GM19043 (cell line): ENCODE results near the gene MX1.

ENCODE experiments used
- ATAC-seq: cut with Tn5 transposase; IDR thresholded peaks from one replicate; pipeline ENCODE4 v1.9.1; 2021; ENCODE audit warnings: low read depth; ENCODE audit not compliant: unreplicated experiment

Gene MX1

DNA sequence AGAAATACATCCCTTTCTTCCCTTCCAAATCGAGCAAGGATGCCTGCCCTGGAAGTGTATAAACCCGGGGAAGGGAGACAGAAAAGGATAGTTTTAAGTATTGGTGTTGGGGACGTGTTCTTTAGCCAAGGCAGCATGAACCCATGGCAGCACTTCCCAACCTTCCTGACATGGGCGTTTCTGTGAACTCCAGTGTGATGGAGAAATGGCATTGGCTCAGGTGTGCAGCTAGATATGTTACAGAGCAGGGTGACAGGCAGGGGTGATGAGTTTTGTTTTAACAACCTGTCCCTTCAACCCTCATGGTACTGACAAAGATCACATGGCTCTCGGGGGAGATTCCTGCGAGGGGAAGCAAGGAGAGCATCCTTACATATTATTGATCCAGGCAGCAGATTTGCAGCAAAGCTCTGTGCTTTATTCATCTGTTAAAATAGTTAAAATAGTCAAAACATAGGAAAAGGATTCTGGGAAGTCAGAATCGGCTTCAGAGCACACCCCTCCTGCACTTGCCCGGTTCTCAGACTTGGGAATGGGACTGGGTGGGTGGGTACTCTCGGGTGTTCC is 4.0 kb downstream of the MX1 start:
- no peak for ATAC-seq

DNA sequence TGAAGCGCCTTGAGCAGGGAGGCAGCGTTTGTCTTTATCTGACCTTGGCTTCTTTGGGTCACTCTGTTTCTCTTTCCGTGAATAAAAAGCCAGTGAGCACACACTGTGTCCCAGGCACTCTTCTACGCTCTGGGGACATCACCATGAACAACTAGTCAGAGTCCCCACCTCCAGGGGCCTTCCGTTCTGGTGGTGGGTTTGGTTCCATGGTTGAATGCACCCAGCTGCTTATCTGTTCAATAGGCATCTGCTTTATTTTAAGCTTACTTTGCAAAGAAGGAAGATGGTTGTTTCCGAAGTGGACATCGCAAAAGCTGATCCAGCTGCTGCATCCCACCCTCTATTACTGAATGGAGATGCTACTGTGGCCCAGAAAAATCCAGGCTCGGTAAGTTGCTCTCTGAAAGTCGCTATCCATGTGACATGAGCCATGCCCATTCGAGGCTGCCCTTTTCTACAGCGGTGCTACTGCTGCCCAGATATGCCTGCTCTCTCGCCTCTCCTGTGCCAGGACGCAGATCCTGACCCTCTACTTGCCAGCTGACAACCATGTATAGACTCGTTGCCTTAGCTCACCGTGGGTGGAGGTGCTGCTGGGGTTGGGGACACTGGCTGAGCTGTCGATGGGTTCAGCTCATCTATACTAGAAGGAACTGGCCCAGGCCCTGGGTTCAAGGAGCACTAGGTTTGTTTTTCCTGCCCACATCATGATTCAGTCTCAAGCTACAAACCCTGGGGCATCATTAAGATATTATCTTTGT is 5.9 kb downstream of the MX1 start:
- peak; percentile 80 for ATAC-seq

DNA sequence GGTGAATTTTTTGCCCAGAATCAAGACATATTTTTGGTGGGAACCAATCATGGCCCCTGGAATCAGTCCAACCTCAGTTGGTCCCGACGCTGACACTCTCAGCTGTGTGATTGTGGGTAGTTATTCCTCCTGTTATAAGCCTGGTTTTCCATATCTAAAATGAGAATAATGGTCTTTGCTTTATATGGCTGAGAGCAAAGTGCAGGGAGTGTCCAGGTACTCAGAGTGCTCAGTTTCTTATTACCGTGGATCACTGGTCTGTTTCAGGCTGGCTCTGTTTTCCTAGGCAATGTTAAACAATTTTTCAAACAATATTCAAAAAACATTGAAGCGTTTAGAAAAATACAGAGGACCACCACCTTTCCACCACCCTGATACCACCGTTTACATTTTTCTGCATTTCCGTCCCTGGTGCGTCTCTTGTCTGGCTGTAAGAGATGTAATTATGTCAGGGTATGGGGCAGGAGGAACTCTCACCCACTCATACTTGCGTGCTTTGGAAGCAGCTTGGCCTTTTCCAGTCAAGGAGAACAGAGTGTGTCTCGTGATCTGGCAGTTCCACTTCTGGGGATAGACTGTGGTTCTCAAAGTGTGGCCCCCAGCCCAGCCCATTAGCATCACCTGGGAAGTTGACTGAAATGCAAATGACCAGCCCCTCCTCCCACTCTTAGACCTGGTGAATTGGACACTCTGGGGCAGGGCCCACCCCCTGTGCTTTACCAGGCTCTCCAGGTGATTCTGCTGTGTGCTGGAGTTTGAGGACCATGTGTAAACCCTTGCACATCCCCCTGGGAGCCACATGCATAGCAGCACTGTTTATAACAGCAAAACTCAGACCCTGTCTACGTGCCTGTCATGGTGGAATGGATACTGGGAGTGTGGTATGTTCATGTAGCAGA is 6.8 kb downstream of the MX1 start:
- ATAC-seq: no peak

DNA sequence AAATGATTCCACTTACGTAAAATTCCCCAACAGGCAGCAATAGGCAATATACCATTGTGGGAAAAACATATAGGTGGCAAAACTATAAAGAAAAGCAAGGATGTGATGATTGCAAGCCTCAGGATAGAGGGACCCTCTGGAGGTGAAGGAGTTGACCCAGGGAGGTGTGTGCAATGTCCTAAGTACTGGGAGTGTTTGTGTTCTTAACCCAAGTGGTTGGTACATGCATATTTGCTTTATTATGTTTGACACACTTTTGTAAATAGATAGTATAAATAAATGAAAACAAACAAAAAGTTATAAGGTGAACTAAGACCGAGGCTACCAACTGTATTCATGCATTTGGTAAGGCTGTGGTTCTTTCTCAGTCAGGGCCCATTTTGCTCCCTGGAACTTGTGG is 7.5 kb downstream of the MX1 start:
- ATAC-seq: no peak

DNA sequence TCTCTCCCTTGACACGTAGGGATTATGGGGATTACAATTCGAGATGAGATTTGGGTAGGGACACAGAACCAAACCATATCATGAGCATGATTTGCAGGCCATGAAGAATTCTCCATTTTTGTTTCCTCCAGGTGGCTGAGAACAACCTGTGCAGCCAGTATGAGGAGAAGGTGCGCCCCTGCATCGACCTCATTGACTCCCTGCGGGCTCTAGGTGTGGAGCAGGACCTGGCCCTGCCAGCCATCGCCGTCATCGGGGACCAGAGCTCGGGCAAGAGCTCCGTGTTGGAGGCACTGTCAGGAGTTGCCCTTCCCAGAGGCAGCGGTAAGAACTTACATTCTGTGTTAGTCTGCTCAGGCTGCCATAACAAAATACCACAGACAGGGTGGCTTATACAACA is 9.7 kb downstream of the MX1 start:
- no peak for ATAC-seq

DNA sequence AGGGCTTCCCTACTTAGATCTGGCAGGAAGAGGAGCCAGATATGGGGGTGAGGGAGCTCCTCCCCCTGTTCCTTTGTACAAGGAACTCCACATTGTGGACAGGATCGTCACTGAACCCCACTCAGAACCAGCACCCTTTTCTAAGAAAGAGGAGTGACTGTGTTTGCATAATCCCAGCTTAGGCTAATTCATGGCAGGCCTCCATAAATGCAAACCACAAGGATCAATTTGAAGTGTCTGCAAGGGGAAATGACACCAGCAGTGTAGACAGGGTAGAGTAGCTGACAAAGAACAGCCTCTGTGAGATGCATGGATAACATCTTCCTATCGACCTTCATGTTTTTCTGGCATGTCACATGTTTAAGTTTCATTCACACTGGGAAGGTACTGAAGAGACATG is 11.7 kb downstream of the MX1 start:
- ATAC-seq: no peak

DNA sequence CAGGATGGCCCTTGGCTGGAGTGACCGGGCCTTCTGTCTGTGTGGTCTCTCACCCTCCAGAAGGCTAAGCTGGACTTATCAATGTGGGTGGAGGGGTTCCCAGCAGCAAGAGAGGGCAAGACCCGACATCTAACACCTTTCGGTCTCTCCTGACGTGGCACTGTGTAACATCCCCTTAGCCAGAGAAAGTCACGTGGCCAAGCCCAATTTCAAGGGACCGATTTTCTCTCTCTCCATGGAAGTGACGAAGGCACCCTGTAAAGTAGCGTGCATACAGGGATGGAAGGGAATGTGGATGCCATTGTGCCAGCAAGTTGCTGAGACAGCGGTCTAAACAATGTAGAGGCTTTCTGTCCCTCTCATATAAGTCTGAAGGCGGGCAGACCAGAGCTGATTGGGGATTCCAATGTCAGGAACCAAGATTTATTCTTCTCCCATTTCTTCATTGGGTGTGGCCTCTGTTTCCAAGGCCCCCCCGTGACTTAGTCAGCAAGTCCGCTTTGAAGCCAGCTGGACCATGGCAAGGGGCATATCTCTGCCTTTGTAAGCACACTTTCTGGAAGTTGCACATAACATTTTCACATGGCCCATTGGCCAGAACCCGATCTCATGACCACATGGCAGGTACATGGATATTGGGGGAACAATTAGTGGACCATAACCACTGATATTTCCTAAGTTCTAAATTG is 12.5 kb downstream of the MX1 start:
- no peak for ATAC-seq

DNA sequence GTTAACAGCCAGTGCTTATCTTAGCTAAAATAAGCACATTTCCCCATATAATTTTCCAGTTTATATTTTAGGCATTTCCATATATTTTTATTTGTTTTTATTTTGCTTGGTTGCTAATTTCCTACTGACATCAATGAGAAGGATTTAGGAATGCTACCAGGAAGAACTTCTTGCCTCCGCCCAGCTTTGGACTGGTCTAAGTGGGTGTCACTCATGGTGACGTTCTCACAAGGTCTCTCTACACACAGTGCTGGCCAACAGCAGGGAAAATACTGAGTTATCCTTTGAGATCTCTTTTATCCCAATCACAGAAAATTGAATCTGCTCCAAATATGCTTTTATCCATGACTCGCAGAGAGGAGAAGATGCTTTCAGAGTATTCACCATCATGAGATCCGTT is 13.2 kb downstream of the MX1 start:
- ATAC-seq: no peak

DNA sequence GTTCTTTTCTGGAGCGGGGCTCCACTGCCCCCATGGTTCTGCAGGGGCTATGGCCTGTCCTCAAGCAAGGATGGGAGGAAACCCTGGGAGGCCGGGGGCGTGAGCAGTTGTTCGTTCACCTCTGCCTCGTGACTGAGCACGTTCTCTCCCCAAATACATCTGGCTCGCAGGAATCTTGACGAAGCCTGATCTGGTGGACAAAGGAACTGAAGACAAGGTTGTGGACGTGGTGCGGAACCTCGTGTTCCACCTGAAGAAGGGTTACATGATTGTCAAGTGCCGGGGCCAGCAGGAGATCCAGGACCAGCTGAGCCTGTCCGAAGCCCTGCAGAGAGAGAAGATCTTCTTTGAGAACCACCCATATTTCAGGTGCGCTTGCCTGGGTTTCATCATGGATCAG is 15.5 kb downstream of the MX1 start:
- no peak for ATAC-seq

DNA sequence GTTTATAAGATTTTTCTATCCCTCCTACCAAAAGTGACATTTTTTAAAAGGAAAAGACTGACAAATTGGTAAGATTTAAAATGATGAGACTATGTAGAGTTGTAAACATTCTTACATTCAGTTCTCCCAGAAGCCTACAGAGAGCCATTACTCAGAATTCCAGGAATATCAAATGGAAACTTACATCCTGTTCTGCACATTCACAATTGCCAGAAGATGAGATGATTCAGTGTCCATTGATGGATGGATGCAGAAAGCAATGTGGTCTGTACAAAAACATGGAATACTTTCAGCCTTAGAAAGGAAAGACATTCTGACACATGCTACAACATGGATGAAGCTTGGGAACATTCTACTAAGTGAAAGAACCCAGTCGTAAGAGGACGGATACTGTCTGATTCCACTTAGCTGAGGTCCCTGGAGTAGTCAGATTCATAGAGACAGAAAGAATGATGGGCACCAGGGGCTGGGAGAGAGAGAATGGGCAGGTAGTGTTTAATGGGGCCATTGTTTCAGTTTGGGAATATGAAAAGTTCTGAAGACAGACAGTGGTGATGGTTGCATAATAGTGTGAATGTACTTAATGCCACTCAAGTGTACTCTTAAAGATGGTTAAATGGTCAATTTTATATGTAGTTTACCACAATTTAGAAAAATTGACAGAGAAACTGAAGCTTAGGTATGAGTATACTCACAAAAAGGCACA is 16.6 kb downstream of the MX1 start:
- no peak for ATAC-seq

DNA sequence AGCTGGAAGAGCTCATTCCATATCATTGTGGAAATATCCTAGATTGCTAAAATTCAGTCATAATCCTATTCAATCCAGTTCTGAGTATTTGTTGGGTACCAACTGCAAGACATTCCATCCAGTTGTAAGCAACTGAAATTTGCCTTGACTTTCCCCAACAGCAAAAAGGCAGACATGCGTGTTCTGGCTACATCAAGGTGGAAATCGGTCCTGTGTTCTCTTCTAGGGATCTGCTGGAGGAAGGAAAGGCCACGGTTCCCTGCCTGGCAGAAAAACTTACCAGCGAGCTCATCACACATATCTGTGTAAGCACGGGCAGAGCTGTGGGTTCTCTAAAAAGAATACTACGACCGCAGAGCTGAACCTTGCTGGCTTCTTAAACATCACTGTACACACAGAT is 17.5 kb downstream of the MX1 start:
- no peak for ATAC-seq

DNA sequence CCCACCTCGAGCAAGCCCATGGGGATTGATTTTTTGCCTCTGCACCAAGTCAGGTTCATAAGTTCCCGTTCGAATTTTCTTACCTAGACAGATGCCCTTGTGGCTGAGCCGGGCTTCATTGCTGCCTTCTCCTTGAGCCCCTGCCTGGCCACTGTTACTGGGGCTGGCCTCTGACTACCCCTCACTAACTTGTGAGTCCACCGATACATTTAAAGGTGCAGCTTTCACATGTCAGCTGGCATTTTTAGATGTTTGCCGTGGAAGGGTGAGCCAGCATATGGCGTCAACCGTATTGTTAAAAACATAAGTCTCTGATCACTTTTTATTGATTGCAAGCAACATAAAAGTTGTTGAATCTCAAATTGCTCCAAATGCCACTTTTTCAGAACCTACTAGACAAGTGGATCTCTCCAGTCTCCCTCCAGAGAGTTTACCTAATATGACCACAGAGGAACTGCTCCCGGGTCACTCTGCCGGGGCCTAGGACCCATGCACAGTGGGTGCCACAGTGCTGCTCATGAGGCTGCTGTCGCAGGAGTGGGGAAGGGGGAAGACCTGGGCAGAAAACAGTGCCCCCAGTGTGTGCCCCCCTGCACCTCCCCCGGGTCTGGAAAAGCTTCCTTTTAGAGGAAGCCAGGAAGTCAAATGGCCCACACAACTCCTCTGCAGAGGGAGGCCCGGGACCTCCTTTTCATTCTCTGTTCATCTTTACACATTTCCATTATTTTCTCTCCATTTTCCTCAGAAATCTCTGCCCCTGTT is 18.8 kb downstream of the MX1 start:
- ATAC-seq: no peak

DNA sequence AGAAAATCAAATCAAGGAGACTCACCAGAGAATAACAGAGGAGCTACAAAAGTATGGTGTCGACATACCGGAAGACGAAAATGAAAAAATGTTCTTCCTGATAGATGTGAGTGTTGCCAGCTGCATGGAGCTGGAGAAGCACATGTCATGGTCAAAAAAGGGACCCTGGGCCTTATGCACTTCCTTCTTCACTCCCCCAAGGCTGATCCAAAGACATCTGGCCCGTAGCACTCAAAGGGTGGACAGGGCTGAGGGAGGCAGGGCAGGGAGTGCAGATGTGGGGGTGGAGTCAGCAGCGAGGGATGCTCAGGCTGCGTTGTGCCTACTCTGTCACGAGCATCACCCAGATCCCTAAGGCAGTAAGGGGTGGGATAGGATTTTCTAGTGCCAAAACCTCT is 19.4 kb downstream of the MX1 start:
- ATAC-seq: no peak

DNA sequence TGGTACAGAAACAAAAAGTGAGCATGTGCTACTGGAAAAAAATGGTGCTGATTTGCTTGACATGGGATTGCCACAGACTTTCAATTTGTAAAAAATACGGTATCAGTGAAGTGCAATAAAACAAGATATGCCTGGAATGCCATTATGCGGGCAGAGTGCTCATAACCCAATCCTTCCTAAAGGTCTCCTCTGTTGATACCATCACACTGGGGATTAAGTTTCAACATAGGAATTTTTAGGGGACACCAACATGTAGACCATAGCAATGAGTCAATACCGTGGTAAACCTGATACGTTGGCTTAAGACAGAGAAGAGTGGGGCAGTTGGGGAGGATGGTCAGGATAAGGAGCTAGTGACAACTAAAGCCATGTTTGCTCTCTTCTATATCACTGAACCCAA is 20.5 kb downstream of the MX1 start:
- ATAC-seq: no peak

DNA sequence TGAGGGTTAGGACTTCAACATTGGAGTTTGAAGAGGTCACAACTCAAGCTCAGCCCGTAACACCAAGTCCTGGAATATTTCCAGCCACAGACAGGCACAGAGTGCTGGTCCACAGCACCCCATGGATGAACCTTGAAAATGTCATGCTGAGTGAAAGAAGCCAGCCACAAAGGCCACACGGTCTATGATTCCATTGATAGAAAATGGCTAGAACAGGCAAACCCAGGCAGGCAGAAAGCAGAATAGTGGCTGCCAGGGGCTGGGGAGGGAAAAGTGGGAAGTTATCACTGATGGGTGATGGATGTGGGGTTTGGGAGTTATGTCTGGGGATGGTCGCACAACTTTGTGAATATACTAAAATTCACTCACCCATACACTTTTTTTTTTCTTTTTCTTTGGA is 21.3 kb downstream of the MX1 start:
- no peak for ATAC-seq

DNA sequence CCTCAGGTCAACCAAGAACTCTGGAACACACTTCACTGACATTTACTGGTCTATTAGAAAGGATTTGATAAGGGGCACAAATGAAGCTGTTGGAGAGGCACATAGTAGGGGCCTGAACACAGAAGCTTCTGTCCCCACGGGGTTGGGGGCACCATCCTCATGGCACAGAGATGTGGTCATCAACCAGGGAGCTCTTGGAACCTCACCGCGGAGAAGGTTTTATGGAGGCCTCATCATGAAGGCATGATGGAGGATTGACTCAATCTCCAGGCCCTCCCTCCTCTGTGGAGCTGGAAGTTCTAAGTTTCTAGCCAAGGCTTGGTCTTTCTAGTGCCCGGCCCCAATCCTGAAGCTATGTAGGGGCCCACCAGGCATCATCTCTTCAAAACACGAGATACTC is 23.6 kb downstream of the MX1 start:
- ATAC-seq: no peak

DNA sequence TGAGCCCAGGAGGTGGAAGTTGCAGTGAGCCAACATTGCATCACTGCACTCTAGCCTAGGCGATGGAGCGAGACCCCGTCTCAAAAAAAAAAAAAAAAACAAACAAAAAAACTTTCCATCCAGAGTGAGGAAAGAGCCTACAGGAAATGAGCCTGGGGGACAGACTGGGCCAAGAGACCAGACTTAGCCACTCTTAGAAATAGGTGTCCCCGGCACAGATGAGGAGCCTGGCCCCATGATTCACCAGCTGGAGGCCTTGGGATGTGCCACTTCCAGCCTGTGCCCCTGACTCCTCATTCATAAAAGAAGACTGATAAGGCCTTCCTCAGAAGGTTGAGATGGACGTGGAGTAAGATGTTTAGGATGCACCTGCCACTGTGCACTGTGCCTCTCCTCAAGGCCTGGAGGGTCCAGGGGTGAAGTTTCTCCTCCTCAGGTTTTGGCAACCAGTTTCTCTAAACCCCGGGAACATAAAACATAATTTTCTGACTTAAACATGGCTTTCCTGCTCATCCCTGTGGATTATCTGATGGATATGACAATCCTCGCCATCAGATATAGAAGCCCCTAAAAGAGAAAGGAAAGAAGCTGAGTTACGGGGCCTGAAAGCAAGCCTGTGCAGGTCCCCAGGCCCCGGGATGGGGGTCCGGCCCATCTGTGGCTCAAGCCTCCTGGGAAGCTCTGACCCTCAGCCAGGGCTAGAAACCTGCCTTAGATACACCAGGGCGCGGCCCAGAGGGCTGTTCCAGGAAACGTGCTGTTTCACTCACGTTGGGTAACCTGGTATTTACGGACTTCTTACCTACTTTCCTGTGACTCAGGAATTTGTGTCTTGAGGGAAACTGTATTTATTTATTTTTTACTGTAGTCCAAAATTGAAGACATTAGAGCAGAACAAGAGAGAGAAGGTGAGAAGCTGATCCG is 26.0 kb downstream of the MX1 start:
- no peak for ATAC-seq

DNA sequence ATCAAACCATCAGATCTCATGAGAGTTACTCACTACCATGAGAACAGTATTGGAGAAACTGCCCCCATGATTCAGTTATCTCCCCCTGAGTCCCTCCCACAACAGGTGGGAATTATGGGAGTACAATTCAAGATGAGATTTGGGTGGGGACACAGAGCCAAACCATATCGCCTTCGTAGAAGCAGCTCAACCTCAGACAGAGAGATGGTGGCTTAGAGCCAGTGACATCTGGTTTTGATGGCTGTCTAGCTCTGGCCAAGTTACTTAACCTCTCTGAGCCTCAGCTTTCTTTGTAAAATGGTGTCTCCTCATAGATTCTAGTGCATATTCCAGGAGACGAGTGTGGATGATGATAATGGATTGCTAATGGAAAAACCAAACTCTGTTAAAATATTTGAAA is 27.2 kb downstream of the MX1 start:
- no peak for ATAC-seq

DNA sequence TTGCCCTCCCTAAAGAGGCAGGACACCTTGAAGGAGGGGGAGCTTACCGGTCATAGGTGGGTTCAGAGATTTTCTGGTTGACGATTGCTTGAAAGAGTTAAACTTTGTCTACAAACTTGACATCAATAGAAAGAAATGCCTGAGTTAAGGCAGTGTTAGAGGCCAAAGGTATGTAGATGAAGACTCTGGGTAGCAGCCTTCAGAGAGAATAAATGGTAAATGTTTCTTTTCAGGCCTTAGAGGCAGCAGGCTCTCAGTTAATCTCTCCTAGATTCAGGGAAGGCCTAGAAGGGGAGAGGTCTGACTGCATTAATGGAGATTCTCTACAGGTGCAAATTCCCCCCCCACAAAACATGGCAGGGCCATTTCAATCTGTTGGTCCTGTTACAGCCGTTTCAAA is 27.7 kb downstream of the MX1 start:
- ATAC-seq: no peak
